GM12874 (cell line): ENCODE measurements around the gene ADGRG4.

Experiments used
- CTCF ChIP-seq: IDR thresholded peaks from 2 replicates; pipeline ENCODE4 v1.5.1; 2011; ENCODE audit warnings: low read depth, mild to moderate bottlenecking, control low read depth, low read length, moderate library complexity; ENCODE audit not compliant: insufficient read depth

ADGRG4 gene

GRCh38 chrX:136321532-136321931, 20.8 kb downstream of the ADGRG4 start:
- TF ChIP-seq CTCF = no peak

- no peak for TF ChIP-seq CTCF
Measured at GRCh38 chrX:136322064-136322463, 21.3 kb downstream of the ADGRG4 start.

GRCh38 chrX:136325377-136325776, 24.6 kb downstream of the ADGRG4 start:
- no peak for TF ChIP-seq CTCF

GRCh38 chrX:136328933-136329332, 28.2 kb downstream of the ADGRG4 start:
- no peak for TF ChIP-seq CTCF

- no peak for TF ChIP-seq CTCF
Measured at GRCh38 chrX:136336623-136337022, 35.9 kb downstream of the ADGRG4 start.

- TF ChIP-seq CTCF = no peak
Measured at GRCh38 chrX:136339702-136340101, 38.9 kb downstream of the ADGRG4 start.

DNA sequence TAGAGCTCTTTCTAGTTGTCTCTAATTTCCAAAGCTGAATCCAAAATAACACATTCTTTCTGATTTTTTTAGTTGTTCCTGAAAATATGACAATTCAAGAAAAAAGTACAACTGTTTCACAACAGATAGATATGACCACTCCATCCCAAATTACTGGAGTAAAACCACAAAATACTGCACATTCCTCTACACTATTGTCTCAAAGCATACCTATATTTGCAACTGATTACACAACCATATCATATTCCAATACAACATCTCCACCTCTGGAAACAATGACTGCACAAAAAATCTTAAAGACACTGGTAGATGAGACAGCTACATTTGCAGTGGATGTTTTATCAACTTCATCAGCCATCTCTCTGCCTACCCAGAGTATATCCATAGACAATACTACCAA, 43.6 kb downstream of the ADGRG4 start:
- TF ChIP-seq CTCF = no peak

- TF ChIP-seq CTCF = no peak
Measured at GRCh38 chrX:136346506-136346905, 45.7 kb downstream of the ADGRG4 start.
